HepG2 (cell line): ENCODE results near the gene RBBP8. TPM values are rescaled to one million over a fixed set of nuclear protein-coding genes. Genes with fewer than 3 reads are reported as not detected.

Experiments used
- ATAC-seq: fragments of 200-7000 bp; cut with Tn5 transposase; 3 replicates; pipeline ENCODE4 v1.9.1; 2020; ENCODE audit warnings: mild to moderate bottlenecking, moderate library complexity
- BruUV-seq: library from RNA; stranded (reverse); fragments of 400-500 nt; replicated peaks from 2 replicates; lab custom pipeline; 2021; lab: Mats Ljungman, UMichigan
- CTCF ChIA-PET: fragments of 300-600 bp; formaldehyde crosslinking; extraction: SDS; loops from one replicate; lab custom pipeline; 2021; ENCODE audit warnings: low total read pairs, inconsistent platforms, low intra/inter-chr PET ratio; lab: Yijun Ruan, JAX
- POLR2A ChIA-PET: fragments of 350-600 bp; sonication (Branson Sonifier 250); formaldehyde crosslinking; loops from one replicate; lab custom pipeline; 2020; ENCODE audit warnings: antibody characterized with exemption, inconsistent platforms; lab: Yijun Ruan, JAX
- DNase-seq: peaks from one replicate; pipeline ENCODE4 v3.0.0-alpha.2; 2015; ENCODE audit warnings: low spot score
- FAIRE-seq: peaks from 3 replicates; lab custom pipeline; 2011; peaks lifted over from hg19 to GRCh38; lab: Jason Lieb, UNC
- H2AFZ ChIP-seq: one replicate; pipeline ENCODE4 v1.6.1; 2011; ENCODE audit warnings: low read length, inconsistent platforms
- H3K27ac ChIP-seq: fragments of 300-600 bp; 3 replicates; pipeline ENCODE4 v1.8.0; 2011; ENCODE audit warnings: mixed run types, mild to moderate bottlenecking, mixed read lengths, low read length, inconsistent platforms; ENCODE audit not compliant: insufficient read depth; ENCODE audit errors: extremely low read length
- H3K27me3 ChIP-seq, 2 experiments: fragments of 200-600 bp in 1 of 2; 2 replicates in 1 of 2; 3 replicates in 1 of 2; pipeline versions ENCODE4 v1.6.0 to v1.8.0; 2011; ENCODE audit warnings: low read length in 2 of 2, mild to moderate bottlenecking in 2 of 2, moderate library complexity in 2 of 2, inconsistent platforms in 1 of 2; ENCODE audit not compliant: insufficient read depth in 2 of 2, control insufficient read depth in 1 of 2
- H3K36me3 ChIP-seq, 2 experiments: fragments of 200-600 bp in 1 of 2; replicated peaks in 1 of 2; 2 replicates in 1 of 2; 3 replicates in 1 of 2; pipeline versions ENCODE4 v1.5.1 to v1.8.0; 2011; ENCODE audit warnings: low read length in 2 of 2, inconsistent platforms in 1 of 2; ENCODE audit not compliant: insufficient read depth in 2 of 2, control insufficient read depth in 1 of 2
- H3K4me1 ChIP-seq: 2 replicates; pipeline ENCODE4 v1.5.1; 2012; ENCODE audit warnings: low read length, inconsistent platforms; ENCODE audit not compliant: insufficient read depth
- H3K4me2 ChIP-seq: 2 replicates; pipeline ENCODE4 v1.6.0; 2011; ENCODE audit warnings: low read depth, low read length, inconsistent platforms
- H3K4me3 ChIP-seq, 3 experiments: fragments of 200-600 bp in 1 of 3; sonication (generic), shearing (Covaris generic) in 1 of 3; replicated peaks in 1 of 3; 2 replicates each; pipeline ENCODE4 v1.5.1; 2011 to 2016; ENCODE audit warnings: low read length in 3 of 3, inconsistent platforms in 2 of 3, low read depth in 2 of 3, mild to moderate bottlenecking in 2 of 3, control low read depth in 1 of 3, mixed read lengths in 1 of 3; ENCODE audit not compliant: insufficient read depth in 1 of 3
- H3K79me2 ChIP-seq: one replicate; pipeline ENCODE4 v1.6.1; 2011; ENCODE audit warnings: low read length, inconsistent platforms; ENCODE audit not compliant: insufficient read depth
- H3K9ac ChIP-seq: 2 replicates; pipeline ENCODE4 v1.6.0; 2011; ENCODE audit warnings: mild to moderate bottlenecking, low read depth, low read length, inconsistent platforms; ENCODE audit not compliant: insufficient read depth
- H3K9me3 ChIP-seq: 2 replicates; pipeline ENCODE4 v1.5.1; 2012; ENCODE audit warnings: mild to moderate bottlenecking, low read length
- H4K20me1 ChIP-seq: 2 replicates; pipeline ENCODE4 v1.6.0; 2011; ENCODE audit warnings: inconsistent platforms, mild to moderate bottlenecking, low read length, moderate library complexity; ENCODE audit not compliant: insufficient read depth
- CC2D1A ChIP-seq: sonication (generic); formaldehyde crosslinking; IDR thresholded peaks from 2 replicates; pipeline ENCODE4 v1.8.1; 2023; ENCODE audit warnings: mild to moderate bottlenecking, missing genetic modification reagents
- DZIP1 ChIP-seq: sonication (generic); formaldehyde crosslinking; IDR thresholded peaks from 2 replicates; pipeline ENCODE4 v1.5.0; 2020; ENCODE audit warnings: mild to moderate bottlenecking, missing genetic modification reagents
- ESRRA ChIP-seq: sonication (generic); formaldehyde crosslinking; IDR thresholded peaks from 2 replicates; pipeline ENCODE4 v1.5.1; 2020; ENCODE audit warnings: mild to moderate bottlenecking, low read depth, missing genetic modification reagents
- IRF9 ChIP-seq: sonication (generic); formaldehyde crosslinking; IDR thresholded peaks from 2 replicates; pipeline ENCODE4 v1.8.0; 2022; ENCODE audit warnings: missing genetic modification reagents, mild to moderate bottlenecking, borderline replicate concordance
- MXD1 ChIP-seq: sonication (generic); formaldehyde crosslinking; IDR thresholded peaks from 2 replicates; pipeline ENCODE4 v1.4.0; 2020; ENCODE audit warnings: mild to moderate bottlenecking, missing genetic modification reagents
- MYPOP ChIP-seq: sonication (generic); formaldehyde crosslinking; IDR thresholded peaks from 2 replicates; pipeline ENCODE4 v1.8.1; 2023; ENCODE audit warnings: mild to moderate bottlenecking, moderate library complexity, missing genetic modification reagents
- RAD21 ChIP-seq: fragments of 450-650 bp; formaldehyde crosslinking; IDR thresholded peaks from 2 replicates; pipeline ENCODE4 v1.5.0; 2020; ENCODE audit warnings: mild to moderate bottlenecking
- RARG ChIP-seq: sonication (generic); formaldehyde crosslinking; IDR thresholded peaks from 2 replicates; pipeline ENCODE4 v1.4.0; 2020; ENCODE audit warnings: low read depth, mild to moderate bottlenecking, missing genetic modification reagents
- TOE1 ChIP-seq: sonication (generic); formaldehyde crosslinking; IDR thresholded peaks from 2 replicates; pipeline ENCODE4 v1.4.0; 2020; ENCODE audit warnings: mild to moderate bottlenecking, missing genetic modification reagents
- ZFP41 ChIP-seq: sonication (generic); formaldehyde crosslinking; IDR thresholded peaks from 2 replicates; pipeline ENCODE4 v1.4.0; 2020; ENCODE audit warnings: mild to moderate bottlenecking, missing genetic modification reagents, borderline replicate concordance
- ZFY ChIP-seq: sonication (generic); formaldehyde crosslinking; IDR thresholded peaks from 2 replicates; pipeline ENCODE4 v1.4.0; 2020; ENCODE audit warnings: missing genetic modification reagents
- ZNF263 ChIP-seq: sonication (generic); formaldehyde crosslinking; IDR thresholded peaks from 2 replicates; pipeline ENCODE4 v1.4.0; 2020; ENCODE audit warnings: missing genetic modification reagents
- ZNF383 ChIP-seq: sonication (generic); formaldehyde crosslinking; IDR thresholded peaks from 2 replicates; pipeline ENCODE4 v1.4.0; 2020; ENCODE audit warnings: missing genetic modification reagents, mild to moderate bottlenecking, borderline replicate concordance
- ZNF615 ChIP-seq: sonication (generic); formaldehyde crosslinking; IDR thresholded peaks from 2 replicates; pipeline ENCODE4 v1.5.0; 2020; ENCODE audit warnings: mild to moderate bottlenecking, missing genetic modification reagents, borderline replicate concordance
- ZNF674 ChIP-seq: sonication (generic); formaldehyde crosslinking; IDR thresholded peaks from 2 replicates; pipeline ENCODE4 v1.5.0; 2020; ENCODE audit warnings: low read depth, mild to moderate bottlenecking, missing genetic modification reagents
- ZNF691 ChIP-seq: sonication (generic); formaldehyde crosslinking; IDR thresholded peaks from 2 replicates; pipeline ENCODE4 v1.4.0; 2020; ENCODE audit warnings: missing genetic modification reagents, low read depth, mild to moderate bottlenecking, borderline replicate concordance
- WGBS: methylation state at CpG from one replicate; pipeline ENCODE4 v1.1.6; 2017; ENCODE audit warnings: low lambda C conversion rate; 5-methylcytosine and 5-hydroxymethylcytosine counted together
- in situ Hi-C: cut with HindIII; loops from 2 replicates; pipeline ENCODE4 v1.10.0; 2017; ENCODE audit warnings: low pct_unique_long_range_greater_than_20kb; ENCODE audit not compliant: extremely low pct_ligation_motif_present
- intact Hi-C: fragments of 100-400 bp; cut with micrococcal nuclease; formaldehyde crosslinking; loops from one replicate; pipeline ENCODE4 v1.10.0; 2022; ENCODE audit not compliant: unreplicated experiment
- polyA plus RNA-seq, 8 experiments: library from polyadenylated mRNA; depleted of rRNA in 3 of 8; stranded (reverse) in 7 of 8; unstranded in 1 of 8; fragments of >200 nt; fragmentation: Illumina TruSeq in 4 of 8; extraction: Trizol in 4 of 8; gene quantifications; 2 replicates each; pipeline versions ENCODE4 v1.2.1 to v1.2.3, GENCODE V29; 2011 to 2016; ENCODE audit warnings: low read depth in 4 of 8, missing spikeins in 1 of 8, mixed read lengths in 1 of 8; ENCODE audit not compliant: insufficient read depth in 1 of 8
- total RNA-seq, 5 experiments: library from RNA; depleted of rRNA; stranded (reverse); fragments of >200 nt; fragmentation: Illumina TruSeq; extraction: Trizol; gene quantifications; 2 replicates each; pipeline ENCODE4 v1.2.3, GENCODE V29; 2016; ENCODE audit warnings: low read depth in 1 of 5

Gene RBBP8
- total and polyA plus RNA-seq, 2 of the 13 experiments (the other 11 are each of a cell fraction or from before 2014, with no cell fraction given), result 14.2 to 47.4 TPM

- in situ Hi-C loops (loop anchor here (10.0 kb wide), 1 partner anchor 335 kb away; no protein-coding TSS in a partner anchor), intact Hi-C loops (no loop called here)
- Histone ChIP-seq H3K36me3 (no peaks in the 10 kb centered on the region), H3K9ac (no peak overlapping the region), H3K9me3 (no peaks in the 10 kb centered on the region), H3K27me3 (0 out of 5 replicates have a peak, but pooled peaks cover 0 to 9% of the 10 kb centered on the region in 2 experiments), H4K20me1 (no peaks in the 10 kb centered on the region), H3K4me1 (peaks cover 22% of the 10 kb centered on the region), H3K27ac (no peak overlapping the region), H2AFZ (no peak overlapping the region), H3K4me2 (no peak overlapping the region), H3K79me2 (no peaks in the 10 kb centered on the region), H3K4me3 (no peak overlapping the region)
- WGBS, result 0% methylated on average over 1 of the region's 1 CpG
- CTCF ChIA-PET, result no interaction called here
- ATAC-seq (no peak), DNase-seq (no peak), FAIRE-seq (no peak)
- no TSS peak for BruUV-seq
- POLR2A ChIA-PET, result no interaction called here
- TF ChIP-seq RAD21 (CRISPR knock-in tag) (no peak), ZNF691 (CRISPR knock-in tag) (no peak), IRF9 (CRISPR knock-in tag) (no peak), ZNF615 (CRISPR knock-in tag) (no peak), ZNF674 (CRISPR knock-in tag) (no peak), ESRRA (no peak), ZNF383 (CRISPR knock-in tag) (no peak), MYPOP (CRISPR knock-in tag) (no peak), DZIP1 (CRISPR knock-in tag) (no peak), TOE1 (CRISPR knock-in tag) (no peak), ZFY (CRISPR knock-in tag) (no peak), MXD1 (CRISPR knock-in tag) (no peak), ZFP41 (no peak), ZNF263 (CRISPR knock-in tag) (no peak), RARG (CRISPR knock-in tag) (no peak), CC2D1A (CRISPR knock-in tag) (no peak)
These were observed 136.8 kb downstream of the RBBP8 start for GRCh38 chr18:23069898-23070297.
